HepG2 (cell line): Measurements from ENCODE around the gene NECTIN2. TPM values are rescaled to one million over a fixed set of nuclear protein-coding genes. Genes with fewer than 3 reads are reported as not detected.

Experiments used
- FOXK1 ChIP-seq: sonication (generic); formaldehyde crosslinking; IDR thresholded peaks from 2 replicates; pipeline ENCODE4 v1.4.0; 2020; ENCODE audit warnings: low read depth, missing genetic modification reagents, borderline replicate concordance
- GABPB1 ChIP-seq: IDR thresholded peaks from 2 replicates; pipeline ENCODE4 v1.6.1; 2016; ENCODE audit warnings: mild to moderate bottlenecking, missing genetic modification reagents, moderate library complexity, missing compliant biosample characterization
- GPN1 ChIP-seq: sonication (generic); formaldehyde crosslinking; IDR thresholded peaks from 2 replicates; pipeline ENCODE4 v1.5.1; 2020; ENCODE audit warnings: missing genetic modification reagents, borderline replicate concordance
- GZF1 ChIP-seq: sonication (generic); formaldehyde crosslinking; IDR thresholded peaks from 2 replicates; pipeline ENCODE4 v1.5.1; 2020; ENCODE audit warnings: mild to moderate bottlenecking, missing genetic modification reagents
- KDM6A ChIP-seq: IDR thresholded peaks from 2 replicates; pipeline ENCODE4 v1.6.1; 2016; ENCODE audit warnings: low read depth
- NCOR1 ChIP-seq: fragments of 200-600 bp; sonication (generic); IDR thresholded peaks from 2 replicates; pipeline ENCODE4 v1.7.0; 2017; ENCODE audit warnings: antibody characterized with exemption, low read length, borderline replicate concordance
- RBFOX2 ChIP-seq: fragments of 200-400 bp; formaldehyde crosslinking; IDR thresholded peaks from 2 replicates; pipeline ENCODE4 v1.6.1; 2017; ENCODE audit warnings: low read depth, mild to moderate bottlenecking, low read length
- RXRB ChIP-seq: IDR thresholded peaks from 2 replicates; pipeline ENCODE4 v1.6.1; 2016; ENCODE audit warnings: borderline replicate concordance, missing genetic modification reagents, missing compliant biosample characterization
- SPEN ChIP-seq: sonication (generic); formaldehyde crosslinking; IDR thresholded peaks from 2 replicates; pipeline ENCODE4 v1.5.1; 2020; ENCODE audit warnings: low read depth, mild to moderate bottlenecking, missing genetic modification reagents
- TEAD3 ChIP-seq: optimal IDR thresholded peaks from 2 replicates; pipeline ENCODE3; 2016; ENCODE audit warnings: borderline replicate concordance
- ZFP36L2 ChIP-seq: sonication (generic); formaldehyde crosslinking; IDR thresholded peaks from 2 replicates; pipeline ENCODE4 v1.4.0; 2020; ENCODE audit warnings: missing genetic modification reagents
- ZNF230 ChIP-seq: sonication (generic); formaldehyde crosslinking; IDR thresholded peaks from 2 replicates; pipeline ENCODE4 v1.4.0; 2020; ENCODE audit warnings: mild to moderate bottlenecking, missing genetic modification reagents
- ZNF263 ChIP-seq: sonication (generic); formaldehyde crosslinking; IDR thresholded peaks from 2 replicates; pipeline ENCODE4 v1.4.0; 2020; ENCODE audit warnings: missing genetic modification reagents
- ZNF547 ChIP-seq: sonication (generic); formaldehyde crosslinking; IDR thresholded peaks from 2 replicates; pipeline ENCODE4 v1.5.1; 2020; ENCODE audit warnings: mild to moderate bottlenecking, missing genetic modification reagents
- ZNF564 ChIP-seq: sonication (generic); formaldehyde crosslinking; IDR thresholded peaks from 2 replicates; pipeline ENCODE4 v1.8.1; 2023; ENCODE audit warnings: mild to moderate bottlenecking, missing genetic modification reagents
- ZNF609 ChIP-seq: sonication (generic); formaldehyde crosslinking; IDR thresholded peaks from 2 replicates; pipeline ENCODE4 v1.4.0; 2020; ENCODE audit warnings: mild to moderate bottlenecking, missing genetic modification reagents, borderline replicate concordance
- ZSCAN25 ChIP-seq: sonication (generic); formaldehyde crosslinking; IDR thresholded peaks from 2 replicates; pipeline ENCODE4 v1.8.0; 2022; ENCODE audit warnings: mild to moderate bottlenecking, missing genetic modification reagents
- polyA plus RNA-seq, 8 experiments: library from polyadenylated mRNA; depleted of rRNA in 3 of 8; stranded (reverse) in 7 of 8; unstranded in 1 of 8; fragments of >200 nt; fragmentation: Illumina TruSeq in 4 of 8; extraction: Trizol in 4 of 8; gene quantifications; 2 replicates each; pipeline versions ENCODE4 v1.2.1 to v1.2.3, GENCODE V29; 2011 to 2016; ENCODE audit warnings: low read depth in 4 of 8, missing spikeins in 1 of 8, mixed read lengths in 1 of 8; ENCODE audit not compliant: insufficient read depth in 1 of 8
- total RNA-seq, 5 experiments: library from RNA; depleted of rRNA; stranded (reverse); fragments of >200 nt; fragmentation: Illumina TruSeq; extraction: Trizol; gene quantifications; 2 replicates each; pipeline ENCODE4 v1.2.3, GENCODE V29; 2016; ENCODE audit warnings: low read depth in 1 of 5
- TF ChIP-seq, protein P1 (sequence below): sonication (generic); formaldehyde crosslinking; IDR thresholded peaks from 2 replicates; pipeline ENCODE4 v1.4.0; 2020; ENCODE audit warnings: missing genetic modification reagents, borderline replicate concordance

The NECTIN2 gene
- total and polyA plus RNA-seq, 2 of the 13 experiments (the other 11 are each of a cell fraction or from before 2014, with no cell fraction given) = 75.4 to 114 TPM

GRCh38 chr19:44812142-44812718, 33.9 kb upstream of the NECTIN2 start (continued):
- peak; percentile 36 for TF ChIP-seq GABPB1 (CRISPR knock-in tag)
- no peak for TF ChIP-seq FOXK1 (CRISPR knock-in tag)
- TF ChIP-seq ZSCAN25 (CRISPR knock-in tag) = peak; percentile 87; the same call in 1 of the 2 replicates
- TF ChIP-seq SPEN = 0 out of 2 replicates have a peak, but pooled peaks have one; percentile 17
- TF ChIP-seq ZNF263 = peak; percentile 51; the same call in 1 of the 2 replicates
- 0 out of 2 replicates have a peak, but pooled peaks have one; percentile 21 for TF ChIP-seq ZNF230 (CRISPR knock-in tag)
- TF ChIP-seq RBFOX2 = peak; percentile 90
- peak; percentile 90 for TF ChIP-seq NCOR1
- peak; percentile 51; the same call in 1 of the 2 replicates for TF ChIP-seq ZNF564 (CRISPR knock-in tag)
- peak; percentile 67 for TF ChIP-seq KDM6A (CRISPR knock-in tag)
- TF ChIP-seq, protein P1, sequence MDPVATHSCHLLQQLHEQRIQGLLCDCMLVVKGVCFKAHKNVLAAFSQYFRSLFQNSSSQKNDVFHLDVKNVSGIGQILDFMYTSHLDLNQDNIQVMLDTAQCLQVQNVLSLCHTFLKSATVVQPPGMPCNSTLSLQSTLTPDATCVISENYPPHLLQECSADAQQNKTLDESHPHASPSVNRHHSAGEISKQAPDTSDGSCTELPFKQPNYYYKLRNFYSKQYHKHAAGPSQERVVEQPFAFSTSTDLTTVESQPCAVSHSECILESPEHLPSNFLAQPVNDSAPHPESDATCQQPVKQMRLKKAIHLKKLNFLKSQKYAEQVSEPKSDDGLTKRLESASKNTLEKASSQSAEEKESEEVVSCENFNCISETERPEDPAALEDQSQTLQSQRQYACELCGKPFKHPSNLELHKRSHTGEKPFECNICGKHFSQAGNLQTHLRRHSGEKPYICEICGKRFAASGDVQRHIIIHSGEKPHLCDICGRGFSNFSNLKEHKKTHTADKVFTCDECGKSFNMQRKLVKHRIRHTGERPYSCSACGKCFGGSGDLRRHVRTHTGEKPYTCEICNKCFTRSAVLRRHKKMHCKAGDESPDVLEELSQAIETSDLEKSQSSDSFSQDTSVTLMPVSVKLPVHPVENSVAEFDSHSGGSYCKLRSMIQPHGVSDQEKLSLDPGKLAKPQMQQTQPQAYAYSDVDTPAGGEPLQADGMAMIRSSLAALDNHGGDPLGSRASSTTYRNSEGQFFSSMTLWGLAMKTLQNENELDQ (CRISPR knock-in tag) = no peak
- TF ChIP-seq ZNF547 = no peak
- TF ChIP-seq RXRB = peak; percentile 48
- TF ChIP-seq GZF1 = no peak
- TF ChIP-seq ZNF609 (CRISPR knock-in tag) = peak; percentile 44
- TF ChIP-seq TEAD3 (CRISPR knock-in tag) = peak; percentile 29
- TF ChIP-seq GPN1 = no peak
- no peak for TF ChIP-seq ZFP36L2 (CRISPR knock-in tag)
